Heart left ventricle (tissue), 16 donors: ENCODE measurements around the gene SRPX. TPM values are rescaled to one million over a fixed set of nuclear protein-coding genes. Genes with fewer than 3 reads are reported as not detected.

Experiments used
- ATAC-seq, 4 donors: fragments of 200-7000 bp; cut with Tn5 transposase; one replicate each; pipeline ENCODE4 v1.9.1; 2020 to 2022; ENCODE audit warnings: moderate library complexity in 4 of 4, mild to moderate bottlenecking in 3 of 4, moderate number of reproducible peaks in 1 of 4
- DNase-seq, 5 donors: peaks; one replicate each; pipeline ENCODE4 v3.0.0-alpha.2; 2020
- H3K27ac ChIP-seq, 12 donors: fragments of 200-600 bp; sonication (generic) in 4 of 12; one replicate each; pipeline versions ENCODE4 v1.5.0 to v1.8.0; 2016 to 2022; ENCODE audit warnings: mild to moderate bottlenecking in 2 of 12
- H3K27me3 ChIP-seq, 9 donors: fragments of 200-600 bp; sonication (generic) in 2 of 9; one replicate each; pipeline versions ENCODE4 v1.5.1 to v1.8.0; 2016 to 2022; ENCODE audit warnings: mild to moderate bottlenecking in 3 of 9
- H3K36me3 ChIP-seq, 9 donors: fragments of 200-600 bp; sonication (generic) in 2 of 9; one replicate each; pipeline versions ENCODE4 v1.5.0 to v1.8.0; 2018 to 2022; ENCODE audit warnings: mild to moderate bottlenecking in 2 of 9
- H3K4me1 ChIP-seq, 12 donors: fragments of 200-600 bp; sonication (generic) in 4 of 12; one replicate each; pipeline versions ENCODE4 v1.5.0 to v1.8.0; 2016 to 2022; ENCODE audit warnings: mild to moderate bottlenecking in 3 of 12
- H3K4me3 ChIP-seq, 12 donors: fragments of 200-600 bp; sonication (generic) in 4 of 12; one replicate each; pipeline versions ENCODE4 v1.5.0 to v1.8.0; 2017 to 2022; ENCODE audit warnings: mild to moderate bottlenecking in 9 of 12, moderate library complexity in 4 of 12
- H3K9me3 ChIP-seq, 12 donors: fragments of 200-600 bp; sonication (generic) in 4 of 12; one replicate each; pipeline versions ENCODE4 v1.5.0 to v1.8.0; 2016 to 2022; ENCODE audit warnings: mild to moderate bottlenecking in 1 of 12
- POLR2A ChIP-seq, 2 donors: fragments of 450-650 bp; IDR thresholded peaks; one replicate each; pipeline ENCODE4 v1.6.1; 2017; ENCODE audit warnings: antibody characterized with exemption in 2 of 2, mild to moderate bottlenecking in 2 of 2, moderate library complexity in 2 of 2
- WGBS, 4 donors: extraction: QIAGEN DNeasy Blood & Tissue Kit in 2 of 4; methylation state at CpG; one replicate each; pipeline versions ENCODE4 v1.1.5 to v1.1.7; 2013 to 2018; 5-methylcytosine and 5-hydroxymethylcytosine counted together
- intact Hi-C, 10 donors: fragments of 100-400 bp; cut with DNase I; formaldehyde crosslinking; loops; one replicate each; pipeline versions ENCODE4 v1.11.1 to v1.14.2; 2022
- polyA plus RNA-seq, 2 donors: library from polyadenylated mRNA; stranded (reverse); fragments of 200-250 nt; gene quantifications; one replicate each; pipeline ENCODE4 v1.2.3, GENCODE V29; 2013
- total RNA-seq, 9 donors: library from RNA; depleted of rRNA in 2 of 9; stranded (reverse); fragments of >200 nt in 2 of 9; fragmentation: NEBNext Ultra II Directional in 3 of 9; extraction: Animal tissue kit (Norgen Biotek cat#: 25700) in 3 of 9; gene quantifications; one replicate each; pipeline versions ENCODE4 v1.1.0 to v1.2.4, GENCODE V29; 2016 to 2023
- TF ChIP-seq, protein P1 (sequence below), 12 donors: fragments of 200-600 bp; sonication (generic) in 4 of 12; IDR thresholded peaks; one replicate each; pipeline versions ENCODE4 v1.5.0 to v1.8.0; 2018 to 2022; ENCODE audit warnings: antibody characterized with exemption in 12 of 12, mild to moderate bottlenecking in 5 of 12
- donor health status: ischemic (EF 13 %, LVEDD 7.1; RV severe dilation, severe dysfunction).
- donor health status: healthy with polysubstance abuse.
- donor health status: DM: no; HTN: yes; CAD: no.
- donor health status: DM: no; HTN: no; CAD: no.
- donor health status: ischemic (EF 25% LVEDD 6.9; RV normal size, moderate dysfunction).
- donor health status: ischemic (EF 25% LVEDD 5.7; RV mildly dilated, moderate dysfunction).
- donor health status: healthy.
- donor health status: DM: yes; HTN: yes; CAD: no.
- donor health status: ischemic (EF 35%, LVEDD 5.7; RV mildly dilated, moderate dysfunction).
- donor health status: nonischemic (EF 11% LVEDD 7.7; RV severe dilation, severe dysfunction).
- donor health status: DM: yes; HTN: yes; CAD: no.
- donor health status: PGD.
- donor health status: ischemic (EF 29% LVEDD 5.4; RV normal size, mild dysfunction).
- donor health status: nonischemic (EF 23%, LVEDD 6.1; RV moderate dilation, normal function).

Gene SRPX
- total and polyA plus RNA-seq, 11 donors: 38.2 to 137 (median 53.8) TPM

DNA sequence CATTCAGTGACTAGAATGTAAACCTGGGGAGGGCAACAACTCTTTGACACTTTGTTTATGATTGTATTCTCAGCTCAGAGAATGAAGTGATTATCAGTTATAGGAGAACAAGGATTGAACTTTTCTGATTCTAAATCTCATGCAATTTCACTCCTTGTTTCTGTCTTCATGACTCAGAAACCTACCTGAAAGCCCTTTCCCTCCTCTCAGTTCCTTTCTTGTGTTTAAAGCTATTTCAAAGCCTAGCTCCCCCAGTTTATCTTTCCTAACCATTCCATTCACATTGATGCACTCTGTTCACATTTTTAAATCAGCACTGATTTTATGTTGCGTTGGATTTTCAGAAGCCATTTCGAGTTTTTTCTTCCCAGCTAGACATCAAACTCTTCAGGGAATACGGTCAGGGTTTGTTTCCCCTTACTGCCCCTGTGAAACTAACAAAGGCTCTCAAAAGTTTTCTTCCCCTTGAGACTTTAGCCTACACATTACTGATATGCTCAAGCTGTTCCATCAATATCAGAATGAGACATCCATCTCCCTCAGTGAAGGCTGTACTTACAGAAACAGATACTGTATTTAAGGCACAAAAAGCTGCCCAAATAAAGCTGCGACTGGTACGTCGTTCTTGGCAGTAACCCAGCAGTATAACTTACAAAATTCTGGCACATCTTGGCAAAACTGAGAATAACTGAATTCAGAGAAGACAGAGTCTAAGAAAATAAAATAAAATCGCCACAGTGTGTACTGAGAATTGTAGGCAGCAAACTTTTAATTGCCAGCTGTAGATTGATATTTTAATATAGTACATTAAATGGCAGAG is 31.0 kb downstream of the SRPX start:
- DNase-seq: no peak
- Histone ChIP-seq H3K4me3 (no peak overlapping the region), H3K36me3 (no peaks in the 10 kb centered on the region), H3K27ac (no peak overlapping the region), H3K27me3 (peaks cover 0 to 6% (median 0%) of the 10 kb centered on the region in 9 donors), H3K4me1 (peaks cover 0 to 5% (median 0%) of the 10 kb centered on the region in 12 donors), H3K9me3 (peaks cover 0 to 7% (median 0%) of the 10 kb centered on the region in 12 donors)
- ATAC-seq: no peak
- TF ChIP-seq, protein P1, sequence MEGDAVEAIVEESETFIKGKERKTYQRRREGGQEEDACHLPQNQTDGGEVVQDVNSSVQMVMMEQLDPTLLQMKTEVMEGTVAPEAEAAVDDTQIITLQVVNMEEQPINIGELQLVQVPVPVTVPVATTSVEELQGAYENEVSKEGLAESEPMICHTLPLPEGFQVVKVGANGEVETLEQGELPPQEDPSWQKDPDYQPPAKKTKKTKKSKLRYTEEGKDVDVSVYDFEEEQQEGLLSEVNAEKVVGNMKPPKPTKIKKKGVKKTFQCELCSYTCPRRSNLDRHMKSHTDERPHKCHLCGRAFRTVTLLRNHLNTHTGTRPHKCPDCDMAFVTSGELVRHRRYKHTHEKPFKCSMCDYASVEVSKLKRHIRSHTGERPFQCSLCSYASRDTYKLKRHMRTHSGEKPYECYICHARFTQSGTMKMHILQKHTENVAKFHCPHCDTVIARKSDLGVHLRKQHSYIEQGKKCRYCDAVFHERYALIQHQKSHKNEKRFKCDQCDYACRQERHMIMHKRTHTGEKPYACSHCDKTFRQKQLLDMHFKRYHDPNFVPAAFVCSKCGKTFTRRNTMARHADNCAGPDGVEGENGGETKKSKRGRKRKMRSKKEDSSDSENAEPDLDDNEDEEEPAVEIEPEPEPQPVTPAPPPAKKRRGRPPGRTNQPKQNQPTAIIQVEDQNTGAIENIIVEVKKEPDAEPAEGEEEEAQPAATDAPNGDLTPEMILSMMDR (IDR thresholded peaks at IDR 0.05): no peak
- no peak for TF ChIP-seq POLR2A (IDR thresholded peaks at IDR 0.05)
- intact Hi-C loops: loop anchor here in 7 of 10 donors (5.0 to 10.0 kb wide), 2 partner anchors 93 to 95 kb away; no protein-coding TSS in a partner anchor
- 49 to 60% (median 53%) methylated on average over 7 of the region's 7 CpGs for WGBS, 4 donors

DNA sequence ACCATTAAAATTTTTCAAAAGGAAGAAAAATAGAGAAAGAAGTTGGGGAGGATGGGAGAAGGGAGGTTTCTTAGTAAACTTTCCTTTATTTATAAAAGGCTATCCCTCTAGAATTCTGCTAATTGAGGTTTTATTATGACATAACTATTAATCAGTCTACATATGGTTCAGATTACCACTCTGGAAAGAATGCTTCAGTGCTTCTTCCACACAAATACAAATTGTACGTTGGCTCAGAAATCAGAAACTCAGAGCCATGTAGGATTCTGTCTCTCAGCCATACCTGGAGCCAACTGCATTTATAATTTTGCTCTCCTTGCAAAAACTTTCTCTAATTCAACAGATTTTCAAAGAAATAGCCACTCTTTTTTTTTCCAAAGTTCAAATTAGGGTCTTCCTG is 37.1 kb downstream of the SRPX start:
- no peak for ATAC-seq
- no peak overlapping the region for H3K4me3 ChIP-seq
- intact Hi-C loops: loop anchor here in 1 of 10 donors (10.0 kb wide), 1 partner anchor 101 kb away; no protein-coding TSS in a partner anchor

DNA sequence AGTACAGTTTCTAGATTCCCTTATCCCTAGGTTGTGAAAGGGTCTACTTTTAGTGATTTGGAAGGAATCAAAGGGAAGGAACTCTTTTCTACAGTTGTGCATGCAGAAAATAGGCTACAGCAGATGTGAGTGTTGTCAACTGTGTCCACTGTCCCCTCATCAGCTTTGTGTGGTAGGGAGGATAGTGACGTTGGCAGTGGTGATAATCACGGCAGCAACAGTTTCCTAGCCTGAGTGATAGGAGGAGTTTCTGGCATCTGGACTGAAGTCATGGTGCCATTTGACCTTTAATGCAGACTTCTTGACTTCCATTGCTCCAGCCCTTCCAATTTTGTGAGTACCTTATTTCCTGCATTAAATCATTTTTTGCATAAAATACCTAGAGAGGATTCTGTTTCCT is 39.3 kb downstream of the SRPX start:
- 53 to 61% (median 55%) methylated on average over 2 of the region's 2 CpGs for WGBS, 4 donors
- TF ChIP-seq, protein P1 (IDR thresholded peaks at IDR 0.05): no peak
- no peak for TF ChIP-seq POLR2A (IDR thresholded peaks at IDR 0.05)

More for the DNA sequence above, 37.1 kb downstream of the SRPX start:
- TF ChIP-seq, protein P1 (IDR thresholded peaks at IDR 0.05): no peak
- TF ChIP-seq POLR2A (IDR thresholded peaks at IDR 0.05): no peak
- no peak for DNase-seq
- WGBS, 4 donors: 47 to 85% (median 57%) methylated on average over 1 of the region's 1 CpG
- Histone ChIP-seq H3K27ac (no peak overlapping the region), H3K36me3 (no peaks in the 10 kb centered on the region), H3K27me3 (peaks cover 0 to 13% (median 0%) of the 10 kb centered on the region in 9 donors), H3K9me3 (peaks cover 0 to 7% (median 0%) of the 10 kb centered on the region in 12 donors), H3K4me1 (peaks cover 0 to 3% (median 0%) of the 10 kb centered on the region in 12 donors)

DNA sequence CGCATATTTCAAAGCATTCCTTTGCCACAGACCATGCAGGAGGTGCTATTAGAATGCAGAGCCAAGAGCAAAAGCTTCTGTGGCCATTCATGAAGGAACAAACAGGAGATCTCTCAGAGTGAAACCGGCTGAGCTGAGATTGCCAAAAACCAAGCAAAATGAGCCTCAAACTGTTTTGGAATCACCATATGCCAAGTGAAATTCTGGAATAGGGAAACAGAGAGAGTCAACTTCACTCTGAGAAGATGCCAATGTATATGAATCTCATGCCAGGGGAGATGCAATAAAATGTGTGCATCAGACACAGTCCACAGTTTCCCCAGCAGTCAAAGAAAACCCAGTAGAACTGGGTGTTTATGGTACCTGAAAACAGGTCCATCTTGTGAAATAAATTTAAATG is 42.3 kb downstream of the SRPX start:
- TF ChIP-seq, protein P1 (IDR thresholded peaks at IDR 0.05): no peak
- no peak for TF ChIP-seq POLR2A (IDR thresholded peaks at IDR 0.05)
- H3K36me3 ChIP-seq: no peaks in the 10 kb centered on the region
- no peak overlapping the region for H3K4me3 ChIP-seq
- no peaks in the 10 kb centered on the region for H3K9me3 ChIP-seq
- ATAC-seq: no peak
- H3K27ac ChIP-seq: no peak overlapping the region
- intact Hi-C loops: loop anchor here in 2 of 10 donors (10.0 kb wide), 2 partner anchors 254 to 434 kb away; no protein-coding TSS in a partner anchor
- WGBS, 4 donors: 54 to 69% (median 64%) methylated on average over 2 of the region's 2 CpGs
- no peak for DNase-seq
- H3K4me1 ChIP-seq: peaks cover 0 to 3% (median 0%) of the 10 kb centered on the region in 12 donors
- H3K27me3 ChIP-seq: peaks cover 0 to 16% (median 0%) of the 10 kb centered on the region in 9 donors

More for the DNA sequence above, 39.3 kb downstream of the SRPX start:
- Histone ChIP-seq H3K27me3 (peaks cover 0 to 16% (median 0%) of the 10 kb centered on the region in 9 donors), H3K36me3 (no peaks in the 10 kb centered on the region), H3K9me3 (peaks cover 0 to 7% (median 0%) of the 10 kb centered on the region in 12 donors), H3K4me1 (peaks cover 0 to 3% (median 0%) of the 10 kb centered on the region in 12 donors), H3K27ac (no peak overlapping the region), H3K4me3 (no peak overlapping the region)
- intact Hi-C loops: loop anchor here in 1 of 10 donors (10.0 kb wide), 1 partner anchor 103 kb away; no protein-coding TSS in a partner anchor
- peak in 1 of 5 donors; percentile 39 for DNase-seq
- ATAC-seq: peak; percentile 56 to 90 (median 74)
